Activated CD8-positive, alpha-beta memory T cell treated with anti-CD3 and anti-CD28 coated beads, Interleukin-2, amount 10 ng/mL, durations not matched to agents 7 days and 5 days (primary cell): Measurements from ENCODE around the gene PACRGL. TPM values are rescaled to one million over a fixed set of nuclear protein-coding genes. Genes with fewer than 3 reads are reported as not detected.
A peak's percentile ranks its signal among the peaks of the same experiment; 100 is the strongest.
"Not testable (repeated sequence)": the region's sequence is repeated elsewhere in the genome, so short reads cannot be mapped to it uniquely, and the experiment has no call there.

Experiments
- ATAC-seq: fragments of 150-1000 bp; cut with Tn5 transposase; one replicate; pipeline ENCODE4 v1.10.0; 2021; ENCODE audit warnings: moderate library complexity
- CTCF ChIA-PET: fragments of 350-600 bp; sonication (Branson Sonifier 250); formaldehyde crosslinking; loops from one replicate; lab custom pipeline; 2021; ENCODE audit warnings: antibody characterized with exemption; lab: Charles Lee
- DNase-seq: peaks from one replicate; pipeline ENCODE4 v3.0.0-alpha.2; 2020
- H3K27ac Mint-ChIP-seq: one replicate; pipeline ENCODE4 v1.8.0; 2021; ENCODE audit warnings: mild to moderate bottlenecking, mixed read lengths
- H3K27me3 Mint-ChIP-seq: one replicate; pipeline ENCODE4 v1.8.0; 2021; ENCODE audit warnings: mixed read lengths
- H3K36me3 Mint-ChIP-seq: one replicate; pipeline ENCODE4 v1.8.0; 2021; ENCODE audit warnings: mild to moderate bottlenecking, mixed read lengths
- H3K4me1 Mint-ChIP-seq: one replicate; pipeline ENCODE4 v1.8.0; 2021; ENCODE audit warnings: mixed read lengths
- H3K4me3 Mint-ChIP-seq: one replicate; pipeline ENCODE4 v1.8.0; 2021; ENCODE audit warnings: mild to moderate bottlenecking, moderate library complexity, mixed read lengths
- H3K9me3 Mint-ChIP-seq: one replicate; pipeline ENCODE4 v1.8.0; 2022; ENCODE audit warnings: low read depth, mixed read lengths
- total RNA-seq, 2 experiments: library from RNA; stranded (reverse); gene quantifications; one replicate each; pipeline ENCODE4 v1.2.3, GENCODE V29; 2021

Gene PACRGL
- total RNA-seq, 2 experiments from 2014 or later: 10.5 to 11.1 TPM

GRCh38 chr4:20760053-20760452 is 59.8 kb downstream of the PACRGL start:
- no peaks in the 10 kb centered on the region for H3K36me3 Mint-ChIP-seq
- H3K9me3 Mint-ChIP-seq: no peaks in the 10 kb centered on the region
- H3K27me3 Mint-ChIP-seq: no peaks in the 10 kb centered on the region
- no peak overlapping the region for H3K4me3 Mint-ChIP-seq
- no peak for ATAC-seq
- H3K27ac Mint-ChIP-seq: no peak overlapping the region
- CTCF ChIA-PET: interaction anchor here (2.5 kb wide), 1 partner anchor 14 kb away, joined by 9 read pairs; no protein-coding TSS in a partner anchor
- no peaks in the 10 kb centered on the region for H3K4me1 Mint-ChIP-seq
- DNase-seq: no peak

GRCh38 chr4:20761382-20761781 is 61.1 kb downstream of the PACRGL start:
- no peak overlapping the region for H3K4me3 Mint-ChIP-seq
- no peaks in the 10 kb centered on the region for H3K4me1 Mint-ChIP-seq
- H3K9me3 Mint-ChIP-seq: no peaks in the 10 kb centered on the region
- ATAC-seq (no peak), DNase-seq (no peak)
- H3K27ac Mint-ChIP-seq: no peak overlapping the region
- H3K36me3 Mint-ChIP-seq: no peaks in the 10 kb centered on the region
- no peaks in the 10 kb centered on the region for H3K27me3 Mint-ChIP-seq
- CTCF ChIA-PET: interaction anchor here (2.5 kb wide), 1 partner anchor 12 kb away, joined by 9 read pairs; no protein-coding TSS in a partner anchor

- CTCF ChIA-PET: interaction anchor here (2.5 kb wide), 1 partner anchor 12 kb away, joined by 9 read pairs; no protein-coding TSS in a partner anchor
- Mint-ChIP-seq H3K4me1 (no peaks in the 10 kb centered on the region), H3K9me3 (no peaks in the 10 kb centered on the region), H3K4me3 (no peak overlapping the region), H3K27ac (no peak overlapping the region), H3K36me3 (no peaks in the 10 kb centered on the region), H3K27me3 (no peaks in the 10 kb centered on the region)
- DNase-seq (no peak), ATAC-seq (no peak)
Measured at GRCh38 chr4:20761826-20762225, 61.6 kb downstream of the PACRGL start.

- Mint-ChIP-seq H3K27me3 (no peaks in the 10 kb centered on the region), H3K4me1 (no peaks in the 10 kb centered on the region), H3K27ac (no peak overlapping the region), H3K9me3 (no peaks in the 10 kb centered on the region), H3K36me3 (no peaks in the 10 kb centered on the region), H3K4me3 (no peak overlapping the region)
- no peak for DNase-seq
- CTCF ChIA-PET: interaction anchor here (1.4 kb wide), 1 partner anchor 9 kb away, joined by 5 read pairs; no protein-coding TSS in a partner anchor
- no peak for ATAC-seq
Measured at GRCh38 chr4:20764366-20764992, 64.2 kb downstream of the PACRGL start.

- no peaks in the 10 kb centered on the region for H3K36me3 Mint-ChIP-seq
- CTCF ChIA-PET: interaction anchor here (0.9 to 2.0 kb wide), 11 partner anchors 9 to 994 kb away, joined by 3 to 13 read pairs (median 5); no protein-coding TSS in a partner anchor
- H3K4me3 Mint-ChIP-seq: no peak overlapping the region
- no peak overlapping the region for H3K27ac Mint-ChIP-seq
- no peaks in the 10 kb centered on the region for H3K9me3 Mint-ChIP-seq
- peak; percentile 41 for DNase-seq
- H3K4me1 Mint-ChIP-seq: no peaks in the 10 kb centered on the region
- H3K27me3 Mint-ChIP-seq: no peaks in the 10 kb centered on the region
- no peak for ATAC-seq
Measured at GRCh38 chr4:20773144-20773997, 73.1 kb downstream of the PACRGL start.

GRCh38 chr4:20778896-20779295 is 78.6 kb downstream of the PACRGL start:
- Mint-ChIP-seq H3K9me3 (peaks cover 6% of the 10 kb centered on the region), H3K4me3 (no peak overlapping the region), H3K4me1 (no peaks in the 10 kb centered on the region), H3K27ac (no peak overlapping the region), H3K36me3 (no peaks in the 10 kb centered on the region), H3K27me3 (no peaks in the 10 kb centered on the region)
- CTCF ChIA-PET: no interaction called here
- DNase-seq: no peak
- no peak for ATAC-seq

GRCh38 chr4:20783134-20783533 is 82.9 kb downstream of the PACRGL start:
- H3K4me1 Mint-ChIP-seq, H3K27me3 Mint-ChIP-seq, H3K9me3 Mint-ChIP-seq, DNase-seq, H3K27ac Mint-ChIP-seq, ATAC-seq, CTCF ChIA-PET, H3K36me3 Mint-ChIP-seq, H3K4me3 Mint-ChIP-seq: not testable (repeated sequence)

- H3K27me3 Mint-ChIP-seq: no peaks in the 10 kb centered on the region
- no peak overlapping the region for H3K4me3 Mint-ChIP-seq
- CTCF ChIA-PET: interaction anchor here (1.2 kb wide), 1 partner anchor 14 kb away, joined by 4 read pairs; no protein-coding TSS in a partner anchor
- ATAC-seq: no peak
- H3K9me3 Mint-ChIP-seq: peaks cover 3% of the 10 kb centered on the region
- no peaks in the 10 kb centered on the region for H3K36me3 Mint-ChIP-seq
- no peaks in the 10 kb centered on the region for H3K4me1 Mint-ChIP-seq
- no peak overlapping the region for H3K27ac Mint-ChIP-seq
- no peak for DNase-seq
Measured at GRCh38 chr4:20787940-20788665, 87.8 kb downstream of the PACRGL start.
